HEK293 (cell line): ENCODE measurements around the gene BAIAP2.

Experiments used
- CTCF ChIA-PET: fragments of 350-600 bp; formaldehyde crosslinking; extraction: SDS; loops from one replicate; lab custom pipeline; 2021; ENCODE audit warnings: antibody characterized with exemption; lab: Yijun Ruan, JAX
- POLR2A ChIA-PET: fragments of 300-600 bp; formaldehyde crosslinking; extraction: SDS; loops from one replicate; lab custom pipeline; 2020; ENCODE audit warnings: antibody characterized with exemption, inconsistent platforms; lab: Yijun Ruan, JAX
- H3K27ac ChIP-seq: fragments of 200-500 bp; sonication (Bioruptor generic); 2 replicates; pipeline ENCODE4 v1.5.1; 2014; ENCODE audit warnings: low read depth, low read length, control low read depth, inconsistent platforms; ENCODE audit errors: extremely low read depth
- H3K36me3 ChIP-seq, 2 experiments: fragments of 200-500 bp in 1 of 2; sonication (Bioruptor generic) in 1 of 2; 1 replicate in 1 of 2; 2 replicates in 1 of 2; pipeline ENCODE4 v1.5.1; 2014 to 2017; ENCODE audit warnings: inconsistent platforms in 2 of 2, low read length in 2 of 2; ENCODE audit not compliant: control insufficient read depth in 2 of 2, insufficient read depth in 1 of 2
- H3K4me1 ChIP-seq: fragments of 200-500 bp; sonication (Bioruptor generic); 2 replicates; pipeline ENCODE4 v1.5.1; 2014; ENCODE audit warnings: mild to moderate bottlenecking, low read length, inconsistent platforms; ENCODE audit not compliant: control insufficient read depth, insufficient read depth
- H3K4me3 ChIP-seq: 2 replicates; pipeline ENCODE4 v1.5.1; 2011; ENCODE audit warnings: low read depth, mild to moderate bottlenecking, control low read depth, low read length, moderate library complexity
- H3K9me3 ChIP-seq: fragments of 200-500 bp; sonication (Bioruptor generic); 2 replicates; pipeline ENCODE4 v1.5.1; 2014; ENCODE audit warnings: low read depth, low read length, inconsistent platforms; ENCODE audit not compliant: control insufficient read depth, insufficient read depth
- KLF9 ChIP-seq: fragments of 450-650 bp; formaldehyde crosslinking; IDR thresholded peaks from 2 replicates; pipeline ENCODE4 v1.5.1; 2016; ENCODE audit warnings: missing biosample characterization, missing genetic modification characterization, low read depth
- SCRT1 ChIP-seq: fragments of 450-650 bp; formaldehyde crosslinking; IDR thresholded peaks from 2 replicates; pipeline ENCODE4 v1.5.1; 2016; ENCODE audit warnings: missing biosample characterization, missing genetic modification characterization, borderline replicate concordance
- YY1 ChIP-seq: fragments of 450-650 bp; formaldehyde crosslinking; IDR thresholded peaks from 2 replicates; pipeline ENCODE4 v1.5.1; 2018; ENCODE audit warnings: missing biosample characterization, missing genetic modification characterization
- ZBTB11 ChIP-seq: fragments of 450-650 bp; formaldehyde crosslinking; conservative IDR thresholded peaks from 2 replicates; pipeline ENCODE4 v1.5.1; 2016; ENCODE audit warnings: low read depth, missing biosample characterization, missing genetic modification characterization
- ZFP3 ChIP-seq: fragments of 450-650 bp; formaldehyde crosslinking; IDR thresholded peaks from 2 replicates; pipeline ENCODE4 v1.5.1; 2016; ENCODE audit warnings: low read depth, missing biosample characterization, missing genetic modification characterization
- ZFP69B ChIP-seq: fragments of 450-650 bp; formaldehyde crosslinking; IDR thresholded peaks from 2 replicates; pipeline ENCODE4 v1.5.1; 2016; ENCODE audit warnings: missing biosample characterization, missing genetic modification characterization
- ZNF214 ChIP-seq: fragments of 450-650 bp; formaldehyde crosslinking; IDR thresholded peaks from 2 replicates; pipeline ENCODE4 v1.5.1; 2017; ENCODE audit warnings: missing biosample characterization, mild to moderate bottlenecking, missing genetic modification characterization, borderline replicate concordance
- ZNF221 ChIP-seq: fragments of 450-650 bp; formaldehyde crosslinking; IDR thresholded peaks from 2 replicates; pipeline ENCODE4 v1.5.1; 2017; ENCODE audit warnings: missing biosample characterization, missing genetic modification characterization, borderline replicate concordance
- ZNF23 ChIP-seq: fragments of 450-650 bp; formaldehyde crosslinking; IDR thresholded peaks from 2 replicates; pipeline ENCODE4 v1.5.1; 2016; ENCODE audit warnings: missing biosample characterization, missing genetic modification characterization, borderline replicate concordance
- ZNF302 ChIP-seq: fragments of 450-650 bp; formaldehyde crosslinking; IDR thresholded peaks from 2 replicates; pipeline ENCODE4 v1.5.1; 2016; ENCODE audit warnings: missing biosample characterization, missing genetic modification characterization, low read depth
- ZNF426 ChIP-seq: fragments of 450-650 bp; formaldehyde crosslinking; IDR thresholded peaks from 2 replicates; pipeline ENCODE4 v1.5.1; 2017; ENCODE audit warnings: missing biosample characterization, missing genetic modification characterization, mild to moderate bottlenecking, inconsistent platforms, moderate library complexity
- ZNF549 ChIP-seq: fragments of 450-650 bp; IDR thresholded peaks from 2 replicates; pipeline ENCODE4 v1.5.1; 2018; ENCODE audit warnings: missing biosample characterization, missing genetic modification characterization, mild to moderate bottlenecking, inconsistent platforms, moderate library complexity
- ZNF555 ChIP-seq: fragments of 450-650 bp; formaldehyde crosslinking; conservative IDR thresholded peaks from 2 replicates; pipeline ENCODE4 v1.5.1; 2017; ENCODE audit warnings: missing biosample characterization, mild to moderate bottlenecking, missing genetic modification characterization, inconsistent platforms
- ZNF558 ChIP-seq: fragments of 450-650 bp; formaldehyde crosslinking; IDR thresholded peaks from 2 replicates; pipeline ENCODE4 v1.5.1; 2016; ENCODE audit warnings: missing biosample characterization, missing genetic modification characterization
- ZNF560 ChIP-seq: fragments of 450-650 bp; formaldehyde crosslinking; IDR thresholded peaks from 2 replicates; pipeline ENCODE4 v1.5.1; 2017; ENCODE audit warnings: missing biosample characterization, missing genetic modification characterization, borderline replicate concordance
- ZNF623 ChIP-seq: fragments of 450-650 bp; formaldehyde crosslinking; IDR thresholded peaks from 2 replicates; pipeline ENCODE4 v1.5.1; 2016; ENCODE audit warnings: missing biosample characterization, missing genetic modification characterization
- ZNF701 ChIP-seq: fragments of 450-650 bp; formaldehyde crosslinking; IDR thresholded peaks from 2 replicates; pipeline ENCODE4 v1.5.1; 2016; ENCODE audit warnings: missing biosample characterization, missing genetic modification characterization
- ZNF747 ChIP-seq: fragments of 450-650 bp; formaldehyde crosslinking; IDR thresholded peaks from 2 replicates; pipeline ENCODE4 v1.5.1; 2016; ENCODE audit warnings: missing biosample characterization, missing genetic modification characterization
- ZNF785 ChIP-seq: fragments of 450-650 bp; formaldehyde crosslinking; IDR thresholded peaks from 2 replicates; pipeline ENCODE4 v1.5.1; 2016; ENCODE audit warnings: missing biosample characterization, missing genetic modification characterization
- TF ChIP-seq, protein P1 (sequence below): fragments of 450-650 bp; formaldehyde crosslinking; IDR thresholded peaks from 2 replicates; pipeline ENCODE4 v1.5.1; 2016; ENCODE audit warnings: missing biosample characterization, missing genetic modification characterization
- TF ChIP-seq, protein P2 (sequence below): fragments of 450-650 bp; formaldehyde crosslinking; IDR thresholded peaks from 2 replicates; pipeline ENCODE4 v1.5.1; 2016; ENCODE audit warnings: missing biosample characterization, missing genetic modification characterization
- TF ChIP-seq, protein P3 (sequence below): sonication (generic); formaldehyde crosslinking; IDR thresholded peaks from 2 replicates; pipeline ENCODE4 v1.8.1; 2022; ENCODE audit warnings: mild to moderate bottlenecking, moderate library complexity, missing genetic modification reagents
- TF ChIP-seq, protein P4 (sequence below): fragments of 450-650 bp; formaldehyde crosslinking; IDR thresholded peaks from 2 replicates; pipeline ENCODE4 v1.5.1; 2016; ENCODE audit warnings: missing biosample characterization, missing genetic modification characterization
- TF ChIP-seq, protein P5 (sequence below): fragments of 450-650 bp; formaldehyde crosslinking; IDR thresholded peaks from 2 replicates; pipeline ENCODE4; 2016; ENCODE audit warnings: missing biosample characterization, missing genetic modification characterization

The BAIAP2 gene

DNA sequence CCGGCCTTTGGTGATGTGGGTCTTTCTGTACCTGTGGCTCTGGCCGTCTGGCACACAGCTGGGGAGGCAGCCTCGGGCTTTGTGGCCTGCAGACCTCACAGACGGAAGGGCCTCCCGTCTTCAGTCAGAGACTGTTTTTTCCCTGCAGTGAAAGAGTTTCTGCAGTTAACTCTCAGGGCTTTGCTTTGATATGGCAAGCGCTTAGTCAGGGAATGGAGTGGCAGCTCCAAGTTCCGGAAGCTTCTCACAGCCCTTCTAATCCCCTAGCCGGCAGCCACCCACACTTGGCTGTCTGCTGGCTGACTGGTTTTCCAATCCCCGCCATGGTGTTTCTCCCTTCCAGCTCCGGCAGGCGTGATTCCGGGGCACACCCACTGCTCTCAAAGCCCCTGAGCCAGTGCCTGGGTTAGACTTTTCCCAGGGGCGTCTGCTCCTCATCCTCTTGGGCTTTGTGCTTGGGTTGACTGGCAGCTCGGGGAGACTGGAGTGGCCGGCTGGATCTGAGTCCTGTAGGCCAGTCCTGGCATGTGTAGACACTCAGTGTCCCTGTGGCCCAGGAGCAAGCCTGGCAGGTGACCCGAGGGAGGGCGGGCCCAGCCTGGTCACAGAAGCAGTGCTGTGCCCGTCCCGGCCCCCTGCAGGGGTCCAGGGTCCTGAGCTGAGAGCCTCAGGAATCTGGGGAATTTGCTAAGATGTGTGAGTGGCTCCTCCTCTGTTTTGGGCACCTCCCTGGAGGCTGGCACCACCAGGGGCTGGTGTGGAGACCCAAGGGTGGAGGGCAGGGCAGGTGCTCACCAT is 29.9 kb downstream of the BAIAP2 start:
- Histone ChIP-seq H3K4me3 (no peak overlapping the region), H3K36me3 (peaks cover 0 to 18% of the 10 kb centered on the region in 2 experiments; a peak in 1 of 3 replicates), H3K4me1 (no peaks in the 10 kb centered on the region), H3K9me3 (no peaks in the 10 kb centered on the region), H3K27ac (no peak overlapping the region)
- TF ChIP-seq, protein P1, sequence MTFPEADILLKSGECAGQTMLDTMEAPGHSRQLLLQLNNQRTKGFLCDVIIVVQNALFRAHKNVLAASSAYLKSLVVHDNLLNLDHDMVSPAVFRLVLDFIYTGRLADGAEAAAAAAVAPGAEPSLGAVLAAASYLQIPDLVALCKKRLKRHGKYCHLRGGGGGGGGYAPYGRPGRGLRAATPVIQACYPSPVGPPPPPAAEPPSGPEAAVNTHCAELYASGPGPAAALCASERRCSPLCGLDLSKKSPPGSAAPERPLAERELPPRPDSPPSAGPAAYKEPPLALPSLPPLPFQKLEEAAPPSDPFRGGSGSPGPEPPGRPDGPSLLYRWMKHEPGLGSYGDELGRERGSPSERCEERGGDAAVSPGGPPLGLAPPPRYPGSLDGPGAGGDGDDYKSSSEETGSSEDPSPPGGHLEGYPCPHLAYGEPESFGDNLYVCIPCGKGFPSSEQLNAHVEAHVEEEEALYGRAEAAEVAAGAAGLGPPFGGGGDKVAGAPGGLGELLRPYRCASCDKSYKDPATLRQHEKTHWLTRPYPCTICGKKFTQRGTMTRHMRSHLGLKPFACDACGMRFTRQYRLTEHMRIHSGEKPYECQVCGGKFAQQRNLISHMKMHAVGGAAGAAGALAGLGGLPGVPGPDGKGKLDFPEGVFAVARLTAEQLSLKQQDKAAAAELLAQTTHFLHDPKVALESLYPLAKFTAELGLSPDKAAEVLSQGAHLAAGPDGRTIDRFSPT (tag by site-specific recombination) = no peak
- TF ChIP-seq KLF9 (no peak), ZNF302 (no peak), ZNF785 (tag by site-specific recombination) (no peak), ZNF747 (no peak), ZNF555 (no peak), ZNF426 (tag by site-specific recombination) (no peak), ZNF558 (tag by site-specific recombination) (no peak), ZNF549 (tag by site-specific recombination) (no peak), ZNF23 (tag by site-specific recombination) (no peak), ZNF221 (tag by site-specific recombination) (no peak), ZFP3 (no peak), YY1 (tag by site-specific recombination) (no peak), ZNF701 (tag by site-specific recombination) (no peak)
- CTCF ChIA-PET = interaction anchor here (0.6 to 1.8 kb wide), 3 partner anchors 28 to 142 kb away, joined by 4 to 10 read pairs (median 4); no protein-coding TSS in a partner anchor
- POLR2A ChIA-PET = interaction anchor here (1.0 to 1.3 kb wide), 2 partner anchors 30 to 40 kb away, joined by 3 read pairs; partner anchors contain the start of gene BAIAP2

GRCh38 chr17:81065500-81065899 is 30.5 kb downstream of the BAIAP2 start:
- peaks cover 0 to 12% of the 10 kb centered on the region in 2 experiments; a peak in 1 of 3 replicates for H3K36me3 ChIP-seq
- H3K9me3 ChIP-seq = no peaks in the 10 kb centered on the region
- H3K4me1 ChIP-seq = no peaks in the 10 kb centered on the region
- H3K27ac ChIP-seq = no peak overlapping the region
- ChIA-PET CTCF (interaction anchor here (1.1 kb wide), 1 partner anchor 42 kb away, joined by 3 read pairs; no protein-coding TSS in a partner anchor), POLR2A (interaction anchor here (1.0 to 1.3 kb wide), 2 partner anchors 30 to 40 kb away, joined by 3 read pairs; partner anchors contain the start of gene BAIAP2)
- H3K4me3 ChIP-seq = no peak overlapping the region
- TF ChIP-seq, protein P2, sequence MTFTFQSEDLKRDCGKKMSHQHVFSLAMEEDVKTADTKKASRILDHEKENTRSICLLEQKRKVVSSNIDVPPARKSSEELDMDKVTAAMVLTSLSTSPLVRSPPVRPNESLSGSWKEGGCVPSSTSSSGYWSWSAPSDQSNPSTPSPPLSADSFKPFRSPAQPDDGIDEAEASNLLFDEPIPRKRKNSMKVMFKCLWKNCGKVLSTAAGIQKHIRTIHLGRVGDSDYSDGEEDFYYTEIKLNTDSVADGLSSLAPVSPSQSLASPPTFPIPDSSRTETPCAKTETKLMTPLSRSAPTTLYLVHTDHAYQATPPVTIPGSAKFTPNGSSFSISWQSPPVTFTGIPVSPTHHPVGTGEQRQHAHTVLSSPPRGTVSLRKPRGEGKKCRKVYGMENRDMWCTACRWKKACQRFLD (tag by site-specific recombination) = no peak
- TF ChIP-seq ZBTB11 (tag by site-specific recombination) (no peak), ZFP69B (tag by site-specific recombination) (no peak), ZNF560 (tag by site-specific recombination) (no peak), SCRT1 (no peak), ZNF214 (no peak), ZNF623 (tag by site-specific recombination) (no peak)
- TF ChIP-seq, protein P3, sequence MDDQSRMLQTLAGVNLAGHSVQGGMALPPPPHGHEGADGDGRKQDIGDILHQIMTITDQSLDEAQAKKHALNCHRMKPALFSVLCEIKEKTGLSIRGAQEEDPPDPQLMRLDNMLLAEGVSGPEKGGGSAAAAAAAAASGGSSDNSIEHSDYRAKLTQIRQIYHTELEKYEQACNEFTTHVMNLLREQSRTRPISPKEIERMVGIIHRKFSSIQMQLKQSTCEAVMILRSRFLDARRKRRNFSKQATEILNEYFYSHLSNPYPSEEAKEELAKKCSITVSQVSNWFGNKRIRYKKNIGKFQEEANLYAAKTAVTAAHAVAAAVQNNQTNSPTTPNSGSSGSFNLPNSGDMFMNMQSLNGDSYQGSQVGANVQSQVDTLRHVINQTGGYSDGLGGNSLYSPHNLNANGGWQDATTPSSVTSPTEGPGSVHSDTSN (CRISPR knock-in tag) = no peak
- TF ChIP-seq, protein P4, sequence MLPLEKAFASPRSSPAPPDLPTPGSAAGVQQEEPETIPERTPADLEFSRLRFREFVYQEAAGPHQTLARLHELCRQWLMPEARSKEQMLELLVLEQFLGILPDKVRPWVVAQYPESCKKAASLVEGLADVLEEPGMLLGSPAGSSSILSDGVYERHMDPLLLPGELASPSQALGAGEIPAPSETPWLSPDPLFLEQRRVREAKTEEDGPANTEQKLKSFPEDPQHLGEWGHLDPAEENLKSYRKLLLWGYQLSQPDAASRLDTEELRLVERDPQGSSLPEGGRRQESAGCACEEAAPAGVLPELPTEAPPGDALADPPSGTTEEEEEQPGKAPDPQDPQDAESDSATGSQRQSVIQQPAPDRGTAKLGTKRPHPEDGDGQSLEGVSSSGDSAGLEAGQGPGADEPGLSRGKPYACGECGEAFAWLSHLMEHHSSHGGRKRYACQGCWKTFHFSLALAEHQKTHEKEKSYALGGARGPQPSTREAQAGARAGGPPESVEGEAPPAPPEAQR (tag by site-specific recombination) = no peak
- TF ChIP-seq, protein P5, sequence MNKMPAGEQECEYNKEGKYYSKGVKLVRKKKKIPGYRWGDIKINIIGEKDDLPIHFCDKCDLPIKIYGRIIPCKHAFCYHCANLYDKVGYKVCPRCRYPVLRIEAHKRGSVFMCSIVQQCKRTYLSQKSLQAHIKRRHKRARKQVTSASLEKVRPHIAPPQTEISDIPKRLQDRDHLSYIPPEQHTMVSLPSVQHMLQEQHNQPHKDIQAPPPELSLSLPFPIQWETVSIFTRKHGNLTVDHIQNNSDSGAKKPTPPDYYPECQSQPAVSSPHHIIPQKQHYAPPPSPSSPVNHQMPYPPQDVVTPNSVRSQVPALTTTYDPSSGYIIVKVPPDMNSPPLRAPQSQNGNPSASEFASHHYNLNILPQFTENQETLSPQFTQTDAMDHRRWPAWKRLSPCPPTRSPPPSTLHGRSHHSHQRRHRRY = no peak
